Heart right ventricle (tissue), 16 donors: Measurements from ENCODE around the gene MBOAT2. TPM values are rescaled to one million over a fixed set of nuclear protein-coding genes. Genes with fewer than 3 reads are reported as not detected.

ENCODE experiments used
- ATAC-seq, 8 donors: fragments of 200-7000 bp; cut with Tn5 transposase; one replicate each; pipeline ENCODE4 v1.9.1; 2020; ENCODE audit warnings: mild to moderate bottlenecking in 8 of 8, moderate library complexity in 8 of 8, moderate number of reproducible peaks in 1 of 8
- DNase-seq, 2 donors: peaks; one replicate each; pipeline ENCODE4 v3.0.0-alpha.2; 2020
- H3K27ac ChIP-seq, 10 donors: fragments of 200-600 bp; sonication (generic) in 2 of 10; one replicate each; pipeline versions ENCODE4 v1.5.0 to v1.8.0; 2020 to 2022; ENCODE audit warnings: mild to moderate bottlenecking in 3 of 10
- H3K27me3 ChIP-seq, 7 donors: fragments of 200-600 bp; one replicate each; pipeline ENCODE4 v1.8.0; 2021 to 2022; ENCODE audit warnings: mild to moderate bottlenecking in 2 of 7
- H3K36me3 ChIP-seq, 9 donors: fragments of 200-600 bp; sonication (generic) in 1 of 9; one replicate each; pipeline versions ENCODE4 v1.5.0 to v1.8.0; 2020 to 2022; ENCODE audit warnings: mild to moderate bottlenecking in 2 of 9
- H3K4me1 ChIP-seq, 9 donors: fragments of 200-600 bp; sonication (generic) in 1 of 9; one replicate each; pipeline versions ENCODE4 v1.5.0 to v1.8.0; 2020 to 2022; ENCODE audit warnings: mild to moderate bottlenecking in 4 of 9
- H3K4me3 ChIP-seq, 10 donors: fragments of 200-600 bp; sonication (generic) in 2 of 10; one replicate each; pipeline versions ENCODE4 v1.5.0 to v1.8.0; 2020 to 2022; ENCODE audit warnings: mild to moderate bottlenecking in 7 of 10, moderate library complexity in 2 of 10
- H3K9me3 ChIP-seq, 11 donors: fragments of 200-600 bp in 10 of 11; sonication (generic) in 2 of 11; one replicate each; pipeline versions ENCODE4 v1.5.0 to v1.8.0; 2013 to 2022; ENCODE audit warnings: mild to moderate bottlenecking in 2 of 11, control low read depth in 1 of 11, moderate library complexity in 1 of 11
- WGBS, 2 donors: extraction: QIAGEN DNeasy Blood & Tissue Kit; methylation state at CpG; one replicate each; pipeline ENCODE4 v1.1.7; 2013; ENCODE audit warnings: inconsistent platforms in 1 of 2; 5-methylcytosine and 5-hydroxymethylcytosine counted together
- intact Hi-C, 10 donors: fragments of 100-400 bp; cut with DNase I; formaldehyde crosslinking; loops; one replicate each; pipeline versions ENCODE4 v1.11.1 to v1.14.2; 2022
- polyA plus RNA-seq, 2 donors: library from polyadenylated mRNA; stranded (reverse); fragments of 200-250 nt; gene quantifications; one replicate each; pipeline ENCODE4 v1.2.3, GENCODE V29; 2013
- total RNA-seq, 10 donors: library from RNA; stranded (reverse); fragmentation: NEBNext Ultra II Directional in 3 of 10; extraction: Animal tissue kit (Norgen Biotek cat#: 25700) in 3 of 10; gene quantifications; one replicate each; pipeline versions ENCODE4 v1.2.1 to v1.2.4, GENCODE V29; 2021 to 2023
- TF ChIP-seq, protein P1 (sequence below), 9 donors: fragments of 200-600 bp; sonication (generic) in 2 of 9; IDR thresholded peaks; one replicate each; pipeline versions ENCODE4 v1.5.0 to v1.8.0; 2021 to 2022; ENCODE audit warnings: antibody characterized with exemption in 9 of 9, mild to moderate bottlenecking in 5 of 9, moderate library complexity in 1 of 9
- donor health status: Arrhythmogenic right ventricular cardiomyopathy.
- donor health status: ischemic (EF 13 %, LVEDD 7.1; RV severe dilation, severe dysfunction).
- donor health status: healthy with polysubstance abuse.
- donor health status: DM: no; HTN: yes; CAD: no.
- donor health status: DM: no; HTN: no; CAD: no.
- donor health status: ischemic (EF 25% LVEDD 6.9; RV normal size, moderate dysfunction).
- donor health status: ischemic (EF 25% LVEDD 5.7; RV mildly dilated, moderate dysfunction).
- donor health status: healthy.
- donor health status: DM: yes; HTN: yes; CAD: no.
- donor health status: Ischemic cardiomyopathy.
- donor health status: ischemic (EF 35%, LVEDD 5.7; RV mildly dilated, moderate dysfunction).
- donor health status: nonischemic (EF 11% LVEDD 7.7; RV severe dilation, severe dysfunction).
- donor health status: DM: yes; HTN: yes; CAD: no.
- donor health status: PGD.
- donor health status: ischemic (EF 29% LVEDD 5.4; RV normal size, mild dysfunction).
- donor health status: nonischemic (EF 23%, LVEDD 6.1; RV moderate dilation, normal function).

Gene MBOAT2
- total and polyA plus RNA-seq, 12 donors: 6.3 to 35.3 (median 18.4) TPM

GRCh38 chr2:8855010-8855409 is 148.5 kb downstream of the MBOAT2 start:
- 86 to 96% methylated on average over 3 of the region's 3 CpGs for WGBS, 2 donors

DNA sequence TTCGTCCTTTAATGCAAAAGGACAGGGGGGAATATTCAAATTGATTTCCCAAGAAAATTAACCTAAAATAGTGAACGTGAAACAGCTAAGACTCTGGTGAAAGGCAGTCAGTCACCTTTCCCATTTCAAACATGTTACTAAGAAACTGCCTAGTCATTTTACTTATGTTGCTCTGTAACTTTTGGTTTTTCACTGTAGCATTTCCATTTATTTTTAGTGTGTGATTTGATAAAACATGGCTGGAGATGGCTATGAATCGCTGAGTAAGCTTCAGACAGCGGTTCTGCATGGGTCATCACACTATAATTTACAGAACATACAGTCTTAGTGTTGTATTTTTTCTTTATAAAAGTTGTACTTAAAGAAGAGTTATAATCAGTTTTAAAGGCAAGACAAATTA is 150.1 kb downstream of the MBOAT2 start:
- intact Hi-C loops: no loop called here
- 93 to 98% methylated on average over 4 of the region's 4 CpGs for WGBS, 2 donors
- peaks cover 0 to 8% (median 0%) of the 10 kb centered on the region in 9 donors for H3K36me3 ChIP-seq
- H3K4me1 ChIP-seq: peaks cover 0 to 14% (median 0%) of the 10 kb centered on the region in 9 donors
- ATAC-seq (no peak), DNase-seq (no peak)
- no peaks in the 10 kb centered on the region for H3K9me3 ChIP-seq
- no peak overlapping the region for H3K4me3 ChIP-seq
- TF ChIP-seq, protein P1, sequence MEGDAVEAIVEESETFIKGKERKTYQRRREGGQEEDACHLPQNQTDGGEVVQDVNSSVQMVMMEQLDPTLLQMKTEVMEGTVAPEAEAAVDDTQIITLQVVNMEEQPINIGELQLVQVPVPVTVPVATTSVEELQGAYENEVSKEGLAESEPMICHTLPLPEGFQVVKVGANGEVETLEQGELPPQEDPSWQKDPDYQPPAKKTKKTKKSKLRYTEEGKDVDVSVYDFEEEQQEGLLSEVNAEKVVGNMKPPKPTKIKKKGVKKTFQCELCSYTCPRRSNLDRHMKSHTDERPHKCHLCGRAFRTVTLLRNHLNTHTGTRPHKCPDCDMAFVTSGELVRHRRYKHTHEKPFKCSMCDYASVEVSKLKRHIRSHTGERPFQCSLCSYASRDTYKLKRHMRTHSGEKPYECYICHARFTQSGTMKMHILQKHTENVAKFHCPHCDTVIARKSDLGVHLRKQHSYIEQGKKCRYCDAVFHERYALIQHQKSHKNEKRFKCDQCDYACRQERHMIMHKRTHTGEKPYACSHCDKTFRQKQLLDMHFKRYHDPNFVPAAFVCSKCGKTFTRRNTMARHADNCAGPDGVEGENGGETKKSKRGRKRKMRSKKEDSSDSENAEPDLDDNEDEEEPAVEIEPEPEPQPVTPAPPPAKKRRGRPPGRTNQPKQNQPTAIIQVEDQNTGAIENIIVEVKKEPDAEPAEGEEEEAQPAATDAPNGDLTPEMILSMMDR (IDR thresholded peaks at IDR 0.05): no peak
- no peak overlapping the region for H3K27ac ChIP-seq
- H3K27me3 ChIP-seq: no peaks in the 10 kb centered on the region

More at GRCh38 chr2:8855010-8855409, 148.5 kb downstream of the MBOAT2 start:
- Histone ChIP-seq H3K9me3 (no peaks in the 10 kb centered on the region), H3K4me1 (peaks cover 0 to 14% (median 0%) of the 10 kb centered on the region in 9 donors), H3K36me3 (peaks cover 0 to 10% (median 0%) of the 10 kb centered on the region in 9 donors), H3K27ac (no peak overlapping the region), H3K27me3 (no peaks in the 10 kb centered on the region), H3K4me3 (no peak overlapping the region)
- ATAC-seq (no peak), DNase-seq (no peak)
- TF ChIP-seq, protein P1 (IDR thresholded peaks at IDR 0.05): no peak
- intact Hi-C loops: no loop called here

- intact Hi-C loops: no loop called here
- TF ChIP-seq, protein P1 (IDR thresholded peaks at IDR 0.05): no peak
- ATAC-seq: peak in 1 of 8 donors; percentile 50
- Histone ChIP-seq H3K27ac (no peak overlapping the region), H3K27me3 (no peaks in the 10 kb centered on the region), H3K36me3 (no peaks in the 10 kb centered on the region), H3K4me1 (peaks cover 0 to 2% (median 0%) of the 10 kb centered on the region in 9 donors), H3K4me3 (no peak overlapping the region), H3K9me3 (no peaks in the 10 kb centered on the region)
- DNase-seq: no peak
- 62 to 64% methylated on average over 10 of the region's 10 CpGs for WGBS, 2 donors
Observed at GRCh38 chr2:8851811-8852560, 151.5 kb downstream of the MBOAT2 start.

GRCh38 chr2:8850845-8851487 is 152.5 kb downstream of the MBOAT2 start:
- Histone ChIP-seq H3K36me3 (no peaks in the 10 kb centered on the region), H3K27me3 (peaks cover 0 to under 1% (median 0%) of the 10 kb centered on the region in 7 donors), H3K9me3 (no peaks in the 10 kb centered on the region), H3K4me1 (no peaks in the 10 kb centered on the region), H3K27ac (no peak overlapping the region), H3K4me3 (no peak overlapping the region)
- intact Hi-C loops: no loop called here
- TF ChIP-seq, protein P1 (IDR thresholded peaks at IDR 0.05): no peak
- 89 to 91% methylated on average over 8 of the region's 8 CpGs for WGBS, 2 donors
- ATAC-seq: no peak
- DNase-seq: no peak
